HG03460 (cell line): ENCODE data around the gene ADCY3.

Source experiments
- ATAC-seq: cut with Tn5 transposase; IDR thresholded peaks from one replicate; pipeline ENCODE4 v1.9.1; 2021; ENCODE audit not compliant: unreplicated experiment

ADCY3 gene

GRCh38 chr2:24877067-24877466, 43.0 kb downstream of the ADCY3 start:
- ATAC-seq: no peak

- no peak for ATAC-seq
Measured at GRCh38 chr2:24875901-24876300, 44.1 kb downstream of the ADCY3 start.

GRCh38 chr2:24875272-24875671, 44.8 kb downstream of the ADCY3 start:
- no peak for ATAC-seq

- no peak for ATAC-seq
Measured at GRCh38 chr2:24874035-24874434, 46.0 kb downstream of the ADCY3 start.

- no peak for ATAC-seq
Measured at GRCh38 chr2:24873619-24874018, 46.4 kb downstream of the ADCY3 start.

- no peak for ATAC-seq
Measured at GRCh38 chr2:24872344-24873115, 47.5 kb downstream of the ADCY3 start.

- ATAC-seq: no peak
Measured at GRCh38 chr2:24871852-24872333, 48.1 kb downstream of the ADCY3 start.

GRCh38 chr2:24870891-24871705, 48.9 kb downstream of the ADCY3 start:
- no peak for ATAC-seq

GRCh38 chr2:24870440-24870839, 49.6 kb downstream of the ADCY3 start:
- no peak for ATAC-seq

GRCh38 chr2:24866946-24867345, 53.1 kb downstream of the ADCY3 start:
- no peak for ATAC-seq

- no peak for ATAC-seq
Measured at GRCh38 chr2:24863641-24864040, 56.4 kb downstream of the ADCY3 start.

- ATAC-seq: no peak
Measured at GRCh38 chr2:24861500-24861899, 58.5 kb downstream of the ADCY3 start.

- ATAC-seq: no peak
Measured at GRCh38 chr2:24860631-24861030, 59.4 kb downstream of the ADCY3 start.

- ATAC-seq: no peak
Measured at GRCh38 chr2:24859968-24860600, 60.0 kb downstream of the ADCY3 start.

- no peak for ATAC-seq
Measured at GRCh38 chr2:24858996-24859395, 61.0 kb downstream of the ADCY3 start.

- ATAC-seq: no peak
Measured at GRCh38 chr2:24857746-24858145, 62.3 kb downstream of the ADCY3 start.

GRCh38 chr2:24856791-24857211, 63.2 kb downstream of the ADCY3 start:
- ATAC-seq: no peak

- no peak for ATAC-seq
Measured at GRCh38 chr2:24855726-24856125, 64.3 kb downstream of the ADCY3 start.

- no peak for ATAC-seq
Measured at GRCh38 chr2:24855022-24855622, 64.9 kb downstream of the ADCY3 start.

GRCh38 chr2:24853996-24854395, 66.0 kb downstream of the ADCY3 start:
- no peak for ATAC-seq

- ATAC-seq: no peak
Measured at GRCh38 chr2:24853046-24853445, 67.0 kb downstream of the ADCY3 start.
